Rectal smooth muscle tissue (tissue), 1 donor: ENCODE measurements around the gene AKTIP.
"Not testable (repeated sequence)": the region's sequence is repeated elsewhere in the genome, so short reads cannot be mapped to it uniquely, and the experiment has no call there.

Experiments
- H3K27ac ChIP-seq: one replicate; pipeline ENCODE4 v1.7.0; 2013; ENCODE audit warnings: low read depth, low read length, inconsistent platforms
- H3K27me3 ChIP-seq: one replicate; pipeline ENCODE4 v1.7.0; 2013; ENCODE audit warnings: low read length; ENCODE audit not compliant: control insufficient read depth, insufficient read depth
- H3K36me3 ChIP-seq: one replicate; pipeline ENCODE4 v1.7.0; 2013; ENCODE audit warnings: low read length; ENCODE audit not compliant: control insufficient read depth, insufficient read depth
- H3K4me1 ChIP-seq: one replicate; pipeline ENCODE4 v1.7.0; 2013; ENCODE audit warnings: low read length; ENCODE audit not compliant: control insufficient read depth, insufficient read depth
- H3K4me3 ChIP-seq: one replicate; pipeline ENCODE4 v1.7.0; 2013; ENCODE audit warnings: low read length
- H3K9ac ChIP-seq: one replicate; pipeline ENCODE4 v1.7.0; 2013; ENCODE audit warnings: low read length

The AKTIP gene

GRCh38 chr16:53529513-53529912 lies 26.5 kb upstream of the AKTIP start:
- H3K27ac ChIP-seq: no peak overlapping the region
- H3K36me3 ChIP-seq: no peaks in the 10 kb centered on the region
- H3K4me3 ChIP-seq: no peak overlapping the region
- no peak overlapping the region for H3K9ac ChIP-seq
- no peaks in the 10 kb centered on the region for H3K4me1 ChIP-seq
- H3K27me3 ChIP-seq: no peaks in the 10 kb centered on the region

GRCh38 chr16:53528797-53529196 lies 25.8 kb upstream of the AKTIP start:
- Histone ChIP-seq H3K27me3 (no peaks in the 10 kb centered on the region), H3K4me3 (no peak overlapping the region), H3K36me3 (no peaks in the 10 kb centered on the region), H3K9ac (no peak overlapping the region), H3K27ac (no peak overlapping the region), H3K4me1 (no peaks in the 10 kb centered on the region)

- Histone ChIP-seq H3K9ac (no peak overlapping the region), H3K27ac (no peak overlapping the region), H3K27me3 (no peaks in the 10 kb centered on the region), H3K4me1 (no peaks in the 10 kb centered on the region), H3K36me3 (no peaks in the 10 kb centered on the region), H3K4me3 (no peak overlapping the region)
These were observed 21.1 kb upstream of the AKTIP start for GRCh38 chr16:53523971-53524548.

- no peak overlapping the region for H3K9ac ChIP-seq
- no peaks in the 10 kb centered on the region for H3K4me1 ChIP-seq
- no peak overlapping the region for H3K4me3 ChIP-seq
- no peaks in the 10 kb centered on the region for H3K27me3 ChIP-seq
- no peaks in the 10 kb centered on the region for H3K36me3 ChIP-seq
- no peak overlapping the region for H3K27ac ChIP-seq
These were observed 20.3 kb upstream of the AKTIP start for GRCh38 chr16:53523126-53523804.

GRCh38 chr16:53519417-53520091 lies 16.5 kb upstream of the AKTIP start:
- H3K9ac ChIP-seq: no peak overlapping the region
- peaks cover 2% of the 10 kb centered on the region for H3K27me3 ChIP-seq
- no peak overlapping the region for H3K27ac ChIP-seq
- no peaks in the 10 kb centered on the region for H3K36me3 ChIP-seq
- H3K4me3 ChIP-seq: no peak overlapping the region
- H3K4me1 ChIP-seq: no peaks in the 10 kb centered on the region

- Histone ChIP-seq H3K9ac (no peak overlapping the region), H3K4me3 (no peak overlapping the region), H3K27me3 (peaks cover 2% of the 10 kb centered on the region), H3K4me1 (no peaks in the 10 kb centered on the region), H3K36me3 (no peaks in the 10 kb centered on the region), H3K27ac (no peak overlapping the region)
These were observed 15.8 kb upstream of the AKTIP start for GRCh38 chr16:53518550-53519416.

- H3K4me1 ChIP-seq: no peaks in the 10 kb centered on the region
- no peak overlapping the region for H3K27ac ChIP-seq
- peaks cover 2% of the 10 kb centered on the region for H3K27me3 ChIP-seq
- H3K4me3 ChIP-seq: no peak overlapping the region
- H3K36me3 ChIP-seq: no peaks in the 10 kb centered on the region
- no peak overlapping the region for H3K9ac ChIP-seq
These were observed 14.8 kb upstream of the AKTIP start for GRCh38 chr16:53517851-53518250.

- no peak overlapping the region for H3K9ac ChIP-seq
- no peaks in the 10 kb centered on the region for H3K36me3 ChIP-seq
- H3K27me3 ChIP-seq: peaks cover 2% of the 10 kb centered on the region
- no peaks in the 10 kb centered on the region for H3K4me1 ChIP-seq
- no peak overlapping the region for H3K4me3 ChIP-seq
- no peak overlapping the region for H3K27ac ChIP-seq
These were observed 12.8 kb upstream of the AKTIP start for GRCh38 chr16:53515811-53516210.

- Histone ChIP-seq H3K36me3 (no peaks in the 10 kb centered on the region), H3K27ac (no peak overlapping the region), H3K9ac (no peak overlapping the region), H3K27me3 (peaks cover 2% of the 10 kb centered on the region), H3K4me3 (no peak overlapping the region), H3K4me1 (peaks cover 1% of the 10 kb centered on the region)
These were observed 12.2 kb upstream of the AKTIP start for GRCh38 chr16:53515259-53515658.

- not testable (repeated sequence) for H3K9ac ChIP-seq, H3K36me3 ChIP-seq, H3K4me3 ChIP-seq, H3K27ac ChIP-seq, H3K27me3 ChIP-seq, H3K4me1 ChIP-seq
These were observed 9.8 kb upstream of the AKTIP start for GRCh38 chr16:53512795-53513194.

GRCh38 chr16:53511403-53512280 lies 8.6 kb upstream of the AKTIP start:
- Histone ChIP-seq H3K4me1 (peaks cover 2% of the 10 kb centered on the region), H3K27me3 (peaks cover 2% of the 10 kb centered on the region), H3K9ac (no peak overlapping the region), H3K36me3 (no peaks in the 10 kb centered on the region), H3K4me3 (no peak overlapping the region), H3K27ac (no peak overlapping the region)

GRCh38 chr16:53511084-53511402 lies 8.0 kb upstream of the AKTIP start:
- peaks cover 2% of the 10 kb centered on the region for H3K4me1 ChIP-seq
- no peak overlapping the region for H3K27ac ChIP-seq
- no peak overlapping the region for H3K9ac ChIP-seq
- H3K27me3 ChIP-seq: peaks cover 1% of the 10 kb centered on the region
- no peaks in the 10 kb centered on the region for H3K36me3 ChIP-seq
- no peak overlapping the region for H3K4me3 ChIP-seq
